K562 (cell line): Measurements from ENCODE around the gene EML6. TPM values are rescaled to one million over a fixed set of nuclear protein-coding genes. Genes with fewer than 3 reads are reported as not detected.

Experiments
- ATAC-seq: fragments of 200-7000 bp; cut with Tn5 transposase; 3 replicates; pipeline ENCODE4 v1.9.1; 2020; ENCODE audit warnings: moderate library complexity
- BruUV-seq: library from RNA; stranded (reverse); fragments of 400-500 nt; replicated peaks from 2 replicates; lab custom pipeline; 2021; lab: Mats Ljungman, UMichigan
- CTCF ChIA-PET: fragments of 300-600 bp; formaldehyde crosslinking; extraction: SDS; loops from one replicate; lab custom pipeline; 2021; ENCODE audit warnings: low intra/inter-chr PET ratio; lab: Yijun Ruan, JAX
- POLR2A ChIA-PET: fragments of 300-600, 350-650 bp; sonication (Branson Sonifier 250); formaldehyde crosslinking; extraction: SDS; loops from one replicate; lab custom pipeline; 2021; ENCODE audit warnings: antibody characterized with exemption, inconsistent platforms; lab: Yijun Ruan, JAX
- DNase-seq, 4 experiments: peaks; one replicate each; pipeline versions ENCODE4 v3.0.0 to v3.0.0-alpha.2; 2011 to 2018; ENCODE audit warnings: low spot score in 3 of 4, mixed read lengths in 3 of 4; ENCODE audit errors: extremely low read depth in 1 of 4
- FAIRE-seq: peaks from 2 replicates; lab custom pipeline; 2011; peaks lifted over from hg19 to GRCh38; lab: Jason Lieb, UNC
- H2AFZ ChIP-seq: 2 replicates; pipeline ENCODE4 v1.6.0; 2011; ENCODE audit warnings: low read depth, low read length, control low read depth, inconsistent platforms
- H3K27ac ChIP-seq: fragments of 200-600 bp; 3 replicates; pipeline ENCODE4 v1.8.0; 2011; ENCODE audit warnings: low read depth, mild to moderate bottlenecking, control low read depth, inconsistent platforms, low read length, moderate library complexity, mixed read lengths; ENCODE audit errors: extremely low read depth
- H3K27me3 ChIP-seq, 2 experiments: fragments of 300-600 bp in 1 of 2; 2 replicates in 1 of 2; 3 replicates in 1 of 2; pipeline versions ENCODE4 v1.6.0 to v1.8.0; 2011; ENCODE audit warnings: inconsistent platforms in 2 of 2, low read length in 2 of 2, mild to moderate bottlenecking in 1 of 2, mixed read lengths in 1 of 2, moderate library complexity in 1 of 2; ENCODE audit not compliant: control insufficient read depth in 2 of 2, insufficient read depth in 2 of 2
- H3K36me3 ChIP-seq: fragments of 300-600 bp; 3 replicates; pipeline ENCODE4 v1.8.0; 2011; ENCODE audit warnings: mild to moderate bottlenecking, low read length, inconsistent platforms; ENCODE audit not compliant: control insufficient read depth, insufficient read depth
- H3K4me1 ChIP-seq, 2 experiments: fragments of 200-600 bp in 1 of 2; replicated peaks in 1 of 2; 2 replicates in 1 of 2; 3 replicates in 1 of 2; pipeline versions ENCODE4 v1.5.1 to v1.8.0; 2011; ENCODE audit warnings: inconsistent platforms in 2 of 2, low read length in 2 of 2, mild to moderate bottlenecking in 1 of 2, mixed read lengths in 1 of 2, moderate library complexity in 1 of 2; ENCODE audit not compliant: control insufficient read depth in 2 of 2, insufficient read depth in 2 of 2
- H3K4me2 ChIP-seq: 2 replicates; pipeline ENCODE4 v1.6.1; 2011; ENCODE audit warnings: low read length, control low read depth, inconsistent platforms, mixed read lengths; ENCODE audit not compliant: insufficient read depth
- H3K4me3 ChIP-seq: fragments of 200-600 bp; sonication (generic), shearing (Covaris generic); 2 replicates; pipeline ENCODE4 v1.5.1; 2016; ENCODE audit warnings: control low read depth, inconsistent platforms
- H3K79me2 ChIP-seq: fragments of 200-600 bp; 3 replicates; pipeline ENCODE4 v1.8.0; 2011; ENCODE audit warnings: low read length, inconsistent platforms; ENCODE audit not compliant: control insufficient read depth, insufficient read depth
- H3K9ac ChIP-seq, 2 experiments: 2 replicates each; pipeline versions ENCODE4 v1.6.0 to v1.6.1; 2011; ENCODE audit warnings: low read depth in 2 of 2, low read length in 2 of 2, control low read depth in 1 of 2, inconsistent platforms in 1 of 2, mild to moderate bottlenecking in 1 of 2, mixed read lengths in 1 of 2; ENCODE audit not compliant: insufficient read depth in 1 of 2
- H3K9me1 ChIP-seq: one replicate; pipeline ENCODE4 v1.6.0; 2011; ENCODE audit warnings: inconsistent platforms, mild to moderate bottlenecking, low read length, moderate library complexity; ENCODE audit not compliant: control insufficient read depth, insufficient read depth
- H3K9me3 ChIP-seq: replicated peaks from 2 replicates; pipeline ENCODE4 v1.5.1; 2011; ENCODE audit warnings: low read depth, low read length, inconsistent platforms; ENCODE audit not compliant: control insufficient read depth, insufficient read depth
- H4K20me1 ChIP-seq: replicated peaks from 2 replicates; pipeline ENCODE4 v1.6.1; 2011; ENCODE audit warnings: low read length, inconsistent platforms, mixed read lengths; ENCODE audit not compliant: control insufficient read depth, insufficient read depth
- CCAR2 ChIP-seq: fragments of 200-400 bp; formaldehyde crosslinking; IDR thresholded peaks from 2 replicates; pipeline ENCODE4 v1.6.1; 2017; ENCODE audit warnings: mild to moderate bottlenecking, low read depth, low read length
- CREB1 ChIP-seq, 2 experiments: sonication (generic) in 1 of 2; formaldehyde crosslinking in 1 of 2; IDR thresholded peaks; 2 replicates each; pipeline versions ENCODE4 v1.6.1 to v1.8.0; 2012 to 2022; ENCODE audit warnings: inconsistent platforms in 1 of 2, mild to moderate bottlenecking in 1 of 2, missing genetic modification reagents in 1 of 2, moderate library complexity in 1 of 2
- E2F8 ChIP-seq: fragments of 450-650 bp; IDR thresholded peaks from 2 replicates; pipeline ENCODE4 v1.7.1; 2018; ENCODE audit warnings: mild to moderate bottlenecking, low read depth; ENCODE audit not compliant: partially characterized antibody
- ILK ChIP-seq: fragments of 450-650 bp; IDR thresholded peaks from 2 replicates; pipeline ENCODE4 v1.6.1; 2016; ENCODE audit warnings: missing genetic modification characterization, low read depth, mild to moderate bottlenecking, missing compliant biosample characterization, moderate library complexity, borderline replicate concordance
- MITF ChIP-seq: IDR thresholded peaks from 2 replicates; pipeline ENCODE4 v1.6.1; 2014; ENCODE audit warnings: antibody characterized with exemption
- MLX ChIP-seq, 2 experiments: fragments of 450-650 bp in 1 of 2; sonication (generic) in 1 of 2; formaldehyde crosslinking; conservative IDR thresholded peaks; 2 replicates each; pipeline versions ENCODE4 v1.4.0 to v1.8.1; 2020 to 2022; ENCODE audit warnings: mild to moderate bottlenecking in 1 of 2, missing genetic modification reagents in 1 of 2
- STAG1 ChIP-seq: sonication (generic); formaldehyde crosslinking; IDR thresholded peaks from 2 replicates; pipeline ENCODE4 v1.5.0; 2020; ENCODE audit warnings: missing genetic modification reagents, borderline replicate concordance
- TAF7 ChIP-seq: fragments of 450-650 bp; IDR thresholded peaks from 2 replicates; pipeline ENCODE4 v1.6.1; 2016; ENCODE audit warnings: missing genetic modification characterization, missing compliant biosample characterization
- WGBS: fragments of 100-300 bp; shearing (Covaris generic); methylation state at CpG from one replicate; pipeline ENCODE4 v1.1.6; 2016; ENCODE audit warnings: low coverage, mixed read lengths; ENCODE audit not compliant: insufficient coverage; ENCODE audit errors: missing lambda C conversion rate; 5-methylcytosine and 5-hydroxymethylcytosine counted together
- in situ Hi-C: fragments of 300-500 bp; cut with MboI; formaldehyde crosslinking; loops from 4 replicates; pipeline ENCODE4 v1.15.0; 2018; ENCODE audit warnings: inconsistent platforms, mixed read lengths
- intact Hi-C: fragments of 100-400 bp; cut with micrococcal nuclease; formaldehyde crosslinking; loops from 2 replicates; pipeline ENCODE4 v1.14.2; 2022
- polyA plus RNA-seq, 8 experiments: library from polyadenylated mRNA; depleted of rRNA in 4 of 8; stranded (reverse) in 5 of 8; unstranded in 3 of 8; fragments of >200 nt; fragmentation: Nextera tagmentation in 2 of 8; fragmentation: Illumina TruSeq in 1 of 8; extraction: Ambion mirVana in 2 of 8; extraction: Trizol in 1 of 8; gene quantifications; 2 replicates each; pipeline versions ENCODE4 v1.2.1 to v1.2.3, GENCODE V29; 2011 to 2014; ENCODE audit warnings: inconsistent platforms in 1 of 8, missing spikeins in 1 of 8
- total RNA-seq, 7 experiments: library from RNA; depleted of rRNA in 6 of 7; stranded (reverse); fragments of >200 nt in 6 of 7; fragmentation: Illumina TruSeq in 2 of 7; extraction: Trizol in 2 of 7; gene quantifications; 2 replicates each; pipeline versions ENCODE4 v1.2.1 to v1.2.3, GENCODE V29; 2011 to 2021; ENCODE audit warnings: low replicate concordance in 1 of 7

Gene EML6
- total and polyA plus RNA-seq, 9 of the 15 experiments (the other 6 are each of a cell fraction or from before 2014, with no cell fraction given) = 0.07 to 0.56 (median 0.25) TPM

- no peak overlapping the region for H3K27ac ChIP-seq
Measured at GRCh38 chr2:54836477-54836876, 113.0 kb downstream of the EML6 start.

More at GRCh38 chr2:54836477-54836876, 113.0 kb downstream of the EML6 start:
- CTCF ChIA-PET = no interaction called here
- H3K27me3 ChIP-seq = peaks cover 21 to 48% of the 10 kb centered on the region in 2 experiments
- ATAC-seq = no peak
- H3K4me3 ChIP-seq = no peak overlapping the region
- no peak for DNase-seq
- H3K36me3 ChIP-seq = no peaks in the 10 kb centered on the region
- BruUV-seq = no TSS peak
- no peak for FAIRE-seq
- in situ Hi-C loops = no loop called here
- POLR2A ChIA-PET = no interaction called here
- no peaks in the 10 kb centered on the region for H3K9me1 ChIP-seq
- H4K20me1 ChIP-seq = no peaks in the 10 kb centered on the region
- H2AFZ ChIP-seq = no peak overlapping the region
- WGBS = 2% methylated on average over 4 of the region's 4 CpGs
- H3K9me3 ChIP-seq = no peaks in the 10 kb centered on the region
- intact Hi-C loops = loop anchor here (5.0 kb wide), 3 partner anchors 74 to 341 kb away; no protein-coding TSS in a partner anchor
- H3K9ac ChIP-seq = no peak overlapping the region
- H3K79me2 ChIP-seq = no peaks in the 10 kb centered on the region
- H3K4me1 ChIP-seq = no peaks in the 10 kb centered on the region
- H3K4me2 ChIP-seq = no peak overlapping the region
- no peak for TF ChIP-seq MLX (CRISPR knock-in tag; conservative IDR thresholded peaks at IDR 0.05)
- no peak for TF ChIP-seq TAF7
- TF ChIP-seq STAG1 (CRISPR knock-in tag) = no peak
- TF ChIP-seq ILK (tag) = no peak
- no peak for TF ChIP-seq E2F8
- TF ChIP-seq CCAR2 = no peak
- no peak for TF ChIP-seq CREB1 (IDR thresholded peaks at IDR 0.05)
- TF ChIP-seq CREB1 (CRISPR knock-in tag; IDR thresholded peaks at IDR 0.05) = no peak
- no peak for TF ChIP-seq MITF
- TF ChIP-seq, all 486 proteins: peak for 0
